NK-92 (cell line): ENCODE measurements around the gene MAP3K5.

Experiments used
- DNase-seq: peaks from one replicate; lab custom pipeline; 2025; ENCODE audit not compliant: unreplicated experiment; lab: John Stamatoyannopoulos, UW

The MAP3K5 gene

GRCh38 chr6:136549300-136550044 is 242.8 kb downstream of the MAP3K5 start:
- no peak for DNase-seq

DNA sequence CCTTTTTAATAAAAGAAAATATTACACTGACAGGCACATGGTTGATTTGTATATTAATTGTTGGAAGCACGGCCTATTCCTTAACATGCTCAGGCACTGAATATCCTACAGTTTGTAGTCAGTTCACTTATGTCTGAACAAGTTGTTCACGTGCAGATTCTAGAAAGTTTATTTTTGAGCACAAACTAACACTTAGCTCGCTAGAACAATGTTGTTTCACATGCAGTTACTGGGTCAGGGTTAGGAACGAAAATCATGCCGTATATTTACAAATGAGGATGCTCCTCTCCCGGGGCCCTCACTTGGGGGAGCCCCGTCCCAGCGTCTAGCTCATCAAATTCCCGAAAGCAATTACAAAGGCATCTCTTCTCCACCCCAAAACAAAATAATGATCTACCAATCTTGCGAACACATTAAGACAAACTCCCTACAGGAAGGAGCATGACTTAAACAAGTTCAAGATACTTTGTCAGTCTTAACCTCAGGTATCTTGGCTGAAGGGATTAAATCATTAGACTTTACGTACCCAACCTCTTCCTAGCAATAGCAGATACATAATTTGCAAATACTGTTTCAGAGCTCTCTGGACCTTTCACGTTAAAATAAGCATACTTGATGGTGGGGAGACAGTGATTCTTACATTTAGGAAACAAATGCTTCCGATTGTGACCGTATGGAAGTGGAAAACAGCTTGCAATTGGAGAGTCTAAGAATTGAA is 243.5 kb downstream of the MAP3K5 start:
- DNase-seq = no peak

- DNase-seq = no peak
Observed at GRCh38 chr6:136547871-136548270, 244.4 kb downstream of the MAP3K5 start.

DNA sequence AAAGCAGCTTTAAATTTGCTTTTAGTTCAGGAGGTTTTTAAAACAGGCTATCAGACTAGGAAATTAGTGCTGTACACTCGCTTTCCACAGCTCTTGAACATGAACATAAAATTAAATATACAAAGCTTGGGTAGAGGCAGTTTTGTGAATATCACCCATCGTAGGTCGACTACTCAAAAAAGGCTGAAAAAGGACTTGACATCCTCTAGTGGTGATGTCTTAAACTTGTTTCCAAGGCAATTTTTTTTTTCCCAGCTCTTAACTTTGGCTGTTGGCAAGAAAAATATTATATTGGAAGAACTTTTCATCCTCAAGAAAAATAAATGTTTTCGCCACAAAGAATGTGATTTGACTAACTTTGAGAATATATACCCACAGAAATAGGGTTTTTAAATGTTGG is 244.9 kb downstream of the MAP3K5 start:
- no peak for DNase-seq

DNA sequence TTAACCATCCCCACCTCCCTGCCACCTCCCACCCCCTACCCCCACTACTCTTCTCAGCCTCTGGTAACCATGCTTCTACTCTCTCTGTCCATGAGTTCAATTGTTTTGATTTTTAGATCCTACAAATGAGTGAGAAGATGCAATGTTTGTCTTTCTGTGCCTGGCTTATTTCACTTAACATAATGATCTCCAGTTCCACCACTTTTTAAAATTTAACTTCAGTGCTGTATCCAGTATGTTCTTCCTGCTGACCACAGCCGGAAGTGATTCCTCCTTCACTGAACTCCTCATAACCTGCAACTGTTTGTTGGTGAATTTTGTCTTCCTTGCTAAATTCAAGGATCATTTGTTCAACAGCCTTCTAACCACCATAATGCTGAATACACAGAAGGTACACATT is 245.9 kb downstream of the MAP3K5 start:
- no peak for DNase-seq

DNA sequence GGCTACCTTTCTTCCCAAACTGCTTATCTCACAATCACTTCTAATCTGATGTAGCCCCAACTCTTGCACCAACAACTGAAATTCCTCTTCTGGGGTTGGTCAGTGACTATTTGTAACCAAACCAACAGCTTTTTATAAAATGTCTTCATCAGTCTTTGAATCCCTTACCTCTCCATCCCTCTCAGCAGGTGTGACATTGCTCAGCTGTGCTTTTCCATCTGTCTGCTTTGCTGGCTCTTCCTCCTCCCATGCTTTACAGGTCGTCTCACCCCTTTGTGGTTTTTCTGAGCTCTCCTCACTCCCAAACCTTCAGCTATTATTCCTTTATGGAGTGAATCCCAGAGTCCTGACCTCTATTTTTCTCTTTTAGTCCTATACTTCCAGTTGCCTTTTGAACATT is 248.0 kb downstream of the MAP3K5 start:
- DNase-seq = no peak

DNA sequence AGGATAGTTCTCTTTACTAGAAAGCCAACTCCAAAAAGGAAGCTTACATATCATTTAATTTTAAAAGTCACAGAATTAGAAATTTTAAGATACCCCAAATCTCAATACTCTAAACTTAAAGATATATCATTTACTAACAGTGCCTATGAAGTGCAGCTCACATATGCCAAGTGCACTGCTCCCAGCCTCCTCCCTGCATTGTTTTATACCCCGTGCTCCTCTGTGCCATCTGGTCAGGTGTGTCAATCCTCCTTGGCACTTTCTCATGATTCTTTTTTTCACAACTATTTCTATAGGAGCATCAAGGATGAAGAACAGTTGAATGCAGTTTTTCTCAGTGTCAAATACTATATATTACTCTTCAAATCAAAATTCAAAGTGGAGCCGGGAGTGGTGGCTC is 250.9 kb downstream of the MAP3K5 start:
- no peak for DNase-seq

DNA sequence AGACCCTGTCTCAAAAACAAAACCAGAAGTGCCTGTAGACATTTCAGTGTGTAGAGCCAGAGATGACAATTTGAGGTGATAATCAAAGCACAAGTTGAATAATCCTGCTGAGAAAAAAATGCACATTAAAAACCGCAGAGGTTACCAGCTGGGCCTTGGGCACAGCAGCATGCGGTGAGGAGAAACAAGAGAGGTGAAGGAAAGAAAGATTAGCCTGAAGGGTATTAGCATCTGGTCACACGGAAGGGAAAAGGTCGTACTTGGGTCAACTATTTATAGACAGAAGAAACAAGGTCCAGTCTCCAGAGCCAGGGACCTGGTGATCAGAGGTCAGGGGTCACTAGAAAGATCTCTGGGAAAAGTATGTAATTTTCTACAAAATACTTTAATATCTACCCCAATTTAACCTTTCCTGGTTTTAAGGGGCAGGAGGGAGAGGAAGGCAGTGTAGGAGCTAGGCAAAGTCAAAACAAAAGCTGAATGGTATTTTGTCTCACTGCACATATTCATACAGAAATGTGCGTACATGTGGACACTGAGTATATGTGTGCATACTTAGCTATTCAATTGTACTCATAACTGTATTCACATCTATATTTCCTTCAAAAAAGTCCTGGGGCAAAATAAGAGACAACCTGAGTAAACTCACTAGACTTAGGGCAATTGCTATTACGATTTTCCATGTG is 252.2 kb downstream of the MAP3K5 start:
- no peak for DNase-seq

DNA sequence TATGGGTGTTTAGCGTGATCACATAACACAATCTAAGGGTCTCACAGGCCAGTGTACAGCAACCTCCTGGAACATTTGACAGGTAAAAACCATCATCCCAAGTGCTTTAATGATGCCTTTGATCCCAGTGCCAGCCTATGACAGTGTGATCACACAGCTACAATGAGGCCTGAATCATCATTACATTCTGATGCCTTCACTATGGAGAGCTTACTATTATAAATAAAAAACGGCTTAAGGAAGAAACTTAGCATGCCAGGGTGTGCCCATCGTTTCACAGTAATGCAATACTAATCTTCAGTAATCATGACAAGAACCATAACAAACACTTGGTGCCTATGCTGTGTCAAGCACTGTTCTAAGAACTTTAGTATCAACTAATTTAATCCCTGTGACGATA is 253.4 kb downstream of the MAP3K5 start:
- no peak for DNase-seq

- DNase-seq = no peak
Observed at GRCh38 chr6:136535880-136536650, 256.2 kb downstream of the MAP3K5 start.

DNA sequence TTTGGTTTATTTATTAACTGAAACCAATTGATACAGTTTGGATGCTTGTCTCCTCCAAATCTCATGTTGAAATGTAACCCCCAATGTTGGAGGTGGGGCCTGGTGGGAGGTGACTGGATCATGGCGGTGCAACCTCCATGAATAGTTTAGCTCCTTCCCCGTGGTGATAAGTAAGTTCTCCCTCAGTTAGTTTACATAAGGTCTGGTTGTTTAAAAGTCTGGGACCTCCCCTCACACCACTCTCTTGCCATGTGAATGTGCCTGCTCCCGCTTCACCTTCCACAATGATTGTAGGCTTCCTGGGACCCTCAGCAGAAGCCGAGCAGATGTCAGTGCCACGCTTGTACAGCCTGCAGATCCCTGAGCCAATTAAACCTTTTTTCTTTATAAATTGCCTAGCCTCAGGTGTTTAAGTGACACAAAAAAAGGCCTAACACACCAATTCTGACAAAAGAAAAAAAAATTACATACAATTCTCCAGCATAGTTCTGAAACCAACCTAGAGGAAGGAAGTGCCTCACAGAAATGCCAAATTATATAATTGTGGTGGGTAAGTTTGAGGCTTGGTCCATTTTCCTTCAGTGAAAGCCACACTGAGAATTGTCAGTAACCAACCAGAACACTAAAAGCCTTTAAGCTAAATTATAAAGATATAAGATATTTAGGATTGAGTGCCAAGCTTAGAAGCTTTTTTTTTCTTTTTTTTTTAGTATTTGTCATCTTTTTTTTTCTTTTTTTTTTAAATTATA is 257.1 kb downstream of the MAP3K5 start:
- DNase-seq = no peak

GRCh38 chr6:136534268-136534667 is 258.0 kb downstream of the MAP3K5 start:
- DNase-seq = no peak

DNA sequence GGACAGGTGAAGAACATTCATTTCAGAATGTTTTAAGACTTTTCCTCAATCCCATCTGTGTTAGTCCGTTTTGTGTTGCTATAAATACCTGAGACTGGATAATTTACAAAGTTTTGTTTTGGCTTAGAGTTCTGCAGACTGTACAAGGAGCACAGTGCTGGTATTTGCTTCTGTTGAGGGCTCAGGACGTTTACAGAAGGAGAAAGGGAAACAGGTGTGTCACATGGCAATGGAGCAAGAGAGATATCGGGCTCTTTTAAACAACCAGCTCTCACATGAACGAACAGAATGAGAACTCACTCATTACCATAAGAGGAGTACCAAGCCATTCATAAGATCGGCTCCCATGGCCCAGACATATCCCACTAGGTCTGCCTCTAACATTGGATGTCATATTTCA is 258.8 kb downstream of the MAP3K5 start:
- DNase-seq = no peak

DNA sequence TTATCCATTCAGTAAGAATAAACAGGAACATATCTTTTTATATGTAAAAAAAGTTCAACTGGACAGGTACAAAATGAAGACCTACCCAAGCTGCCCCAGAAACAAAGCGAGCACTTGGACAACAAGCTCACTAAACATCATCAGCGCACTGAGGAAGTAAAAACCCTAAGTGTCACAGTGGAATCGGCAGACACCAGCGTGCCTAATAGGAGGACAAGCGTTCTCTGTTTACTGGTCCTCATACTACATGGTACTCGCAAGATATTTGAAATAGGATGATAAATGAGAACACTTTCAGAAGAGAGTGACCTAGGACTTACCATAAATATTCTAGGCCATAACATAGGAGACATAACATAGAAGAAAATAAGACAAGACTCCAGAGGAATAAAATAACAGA is 260.2 kb downstream of the MAP3K5 start:
- no peak for DNase-seq

DNA sequence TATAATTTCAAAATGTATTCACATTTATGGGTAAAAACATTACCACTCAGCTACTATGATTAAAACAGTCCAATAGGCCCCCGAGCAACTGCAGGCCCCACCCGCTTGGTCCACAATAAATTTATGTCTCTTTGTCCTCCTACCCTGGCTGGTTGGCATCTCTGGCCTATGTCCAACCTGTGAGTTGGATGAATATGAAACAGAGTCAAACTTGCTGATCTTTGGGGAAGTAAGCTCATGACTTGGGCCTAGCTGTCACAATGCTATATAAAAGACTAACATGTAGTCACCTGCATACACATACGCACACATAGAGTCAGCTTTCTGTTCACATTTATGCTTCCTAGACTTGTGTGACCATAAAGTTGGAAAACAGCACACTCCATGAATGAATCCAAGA is 262.6 kb downstream of the MAP3K5 start:
- DNase-seq = no peak

- DNase-seq = no peak
Observed at GRCh38 chr6:136528477-136528876, 263.8 kb downstream of the MAP3K5 start.

DNA sequence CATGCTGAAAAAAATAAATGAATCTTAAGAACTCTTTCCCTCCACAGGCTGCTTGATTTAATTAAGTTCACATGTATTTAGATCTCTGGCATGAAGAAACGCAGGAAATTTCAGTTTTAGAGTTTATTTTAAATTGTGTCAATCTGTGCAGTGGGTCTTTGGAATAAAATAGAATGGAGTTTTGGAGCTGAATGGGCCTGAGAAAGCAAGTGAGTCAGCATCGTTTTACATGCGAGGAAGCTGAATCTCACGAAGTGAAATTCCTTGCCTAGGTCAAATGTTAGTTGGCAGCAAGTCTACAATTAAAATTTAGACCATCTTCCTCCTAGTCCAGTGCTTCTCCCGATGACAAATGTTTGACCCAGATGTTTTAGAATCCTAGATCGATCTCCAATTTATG is 264.4 kb downstream of the MAP3K5 start:
- DNase-seq = no peak

DNA sequence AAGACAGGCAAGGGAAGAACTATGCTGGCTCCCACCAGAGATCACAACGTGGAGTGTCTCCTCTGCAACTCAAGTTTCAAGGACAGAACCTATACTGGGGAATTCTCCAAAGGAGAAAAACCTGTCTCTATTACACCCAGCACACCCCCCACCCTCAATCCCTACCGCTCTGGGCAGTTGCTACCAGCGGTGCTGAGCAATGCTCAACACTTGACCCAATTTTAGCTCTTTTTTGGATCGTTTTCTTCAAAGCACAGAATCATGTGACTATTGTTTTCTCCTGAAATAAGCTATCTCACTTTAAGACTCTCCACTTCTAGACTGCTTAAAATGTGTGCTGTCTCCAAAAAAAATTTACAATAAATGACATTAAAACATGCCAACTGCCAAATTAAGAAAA is 265.3 kb downstream of the MAP3K5 start:
- DNase-seq = no peak

GRCh38 chr6:136526196-136526930 is 265.9 kb downstream of the MAP3K5 start:
- no peak for DNase-seq

DNA sequence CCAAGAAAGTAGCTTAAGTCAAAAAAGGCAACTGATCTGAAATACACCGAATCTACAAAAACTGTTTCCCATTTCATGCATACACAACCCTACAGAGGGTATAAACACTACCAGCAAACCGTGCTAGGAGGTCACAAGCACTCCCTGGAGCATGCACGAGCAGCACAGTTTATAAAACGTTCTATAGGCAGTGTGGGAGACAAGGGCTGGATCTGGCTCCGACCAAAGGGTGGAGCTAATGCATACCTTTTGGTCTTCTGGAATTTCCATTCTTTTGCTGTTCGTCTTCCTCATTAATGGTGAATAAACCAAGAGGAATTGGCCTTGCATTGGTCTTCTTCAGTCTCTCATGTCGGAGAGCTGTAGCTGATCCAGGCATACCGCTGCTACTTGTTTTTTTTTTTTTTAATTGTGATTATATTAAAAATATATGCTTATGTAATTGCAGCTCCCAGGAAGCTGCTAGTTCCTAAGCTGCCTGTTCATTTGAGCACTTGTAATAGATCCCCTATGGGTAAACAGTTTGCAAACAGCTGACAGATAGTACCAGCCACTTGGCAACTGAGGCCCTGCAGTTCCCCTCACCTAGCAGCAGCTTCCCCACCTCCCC is 266.6 kb downstream of the MAP3K5 start:
- DNase-seq = no peak
